DND-41 (cell line): ENCODE results near the gene GPR55.

Source experiments
- EZH2 ChIP-seq: IDR thresholded peaks from 3 replicates; pipeline ENCODE4 v1.6.1; 2012; ENCODE audit warnings: borderline replicate concordance, low read depth, mild to moderate bottlenecking, moderate library complexity, low read length, inconsistent platforms; ENCODE audit not compliant: severe bottlenecking
- TF ChIP-seq, protein P1 (sequence below): IDR thresholded peaks from 2 replicates; pipeline ENCODE4 v1.5.1; 2012; ENCODE audit warnings: borderline replicate concordance, low read length, moderate library complexity, mild to moderate bottlenecking; ENCODE audit not compliant: poor library complexity, severe bottlenecking; ENCODE audit errors: extremely low read depth

- TF ChIP-seq, protein P1, sequence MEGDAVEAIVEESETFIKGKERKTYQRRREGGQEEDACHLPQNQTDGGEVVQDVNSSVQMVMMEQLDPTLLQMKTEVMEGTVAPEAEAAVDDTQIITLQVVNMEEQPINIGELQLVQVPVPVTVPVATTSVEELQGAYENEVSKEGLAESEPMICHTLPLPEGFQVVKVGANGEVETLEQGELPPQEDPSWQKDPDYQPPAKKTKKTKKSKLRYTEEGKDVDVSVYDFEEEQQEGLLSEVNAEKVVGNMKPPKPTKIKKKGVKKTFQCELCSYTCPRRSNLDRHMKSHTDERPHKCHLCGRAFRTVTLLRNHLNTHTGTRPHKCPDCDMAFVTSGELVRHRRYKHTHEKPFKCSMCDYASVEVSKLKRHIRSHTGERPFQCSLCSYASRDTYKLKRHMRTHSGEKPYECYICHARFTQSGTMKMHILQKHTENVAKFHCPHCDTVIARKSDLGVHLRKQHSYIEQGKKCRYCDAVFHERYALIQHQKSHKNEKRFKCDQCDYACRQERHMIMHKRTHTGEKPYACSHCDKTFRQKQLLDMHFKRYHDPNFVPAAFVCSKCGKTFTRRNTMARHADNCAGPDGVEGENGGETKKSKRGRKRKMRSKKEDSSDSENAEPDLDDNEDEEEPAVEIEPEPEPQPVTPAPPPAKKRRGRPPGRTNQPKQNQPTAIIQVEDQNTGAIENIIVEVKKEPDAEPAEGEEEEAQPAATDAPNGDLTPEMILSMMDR, result no peak
- no peak for TF ChIP-seq EZH2
These were observed 9.4 kb upstream of the GPR55 start for GRCh38 chr2:230934231-230935129.
